Uterus (tissue), 2 donors: ENCODE data around the gene SYT11.

ENCODE experiments used
- CTCF ChIP-seq, 4 experiments: fragments of 200-600 bp in 2 of 4; fragments of 450-650 bp in 2 of 4; sonication (generic) in 2 of 4; IDR thresholded peaks; one replicate each; pipeline ENCODE4 v1.5.1; 2016 to 2019; ENCODE audit warnings: antibody characterized with exemption in 4 of 4, mild to moderate bottlenecking in 2 of 4, moderate library complexity in 1 of 4
- POLR2A ChIP-seq, 2 donors: fragments of 450-650 bp; IDR thresholded peaks; one replicate each; pipeline ENCODE4 v1.6.1; 2016; ENCODE audit warnings: antibody characterized with exemption in 2 of 2, mild to moderate bottlenecking in 1 of 2, moderate library complexity in 1 of 2

GRCh38 chr1:155833665-155834295 is 25.6 kb upstream of the SYT11 start:
- TF ChIP-seq CTCF (IDR thresholded peaks at IDR 0.05) (no peak), POLR2A (IDR thresholded peaks at IDR 0.05) (no peak)
